Suprapubic skin (tissue), 4 donors: ENCODE results near the gene IP6K2. TPM values are rescaled to one million over a fixed set of nuclear protein-coding genes. Genes with fewer than 3 reads are reported as not detected.

Source experiments
- DNase-seq, 2 donors: peaks; one replicate each; pipeline ENCODE4 v3.0.0-alpha.2; 2019; ENCODE audit warnings: low spot score in 2 of 2
- H3K27ac ChIP-seq: fragments of 200-600 bp; sonication (generic); one replicate; pipeline ENCODE4 v1.5.1; 2019
- H3K27me3 ChIP-seq: fragments of 200-600 bp; sonication (generic); one replicate; pipeline ENCODE4 v1.5.1; 2019
- H3K36me3 ChIP-seq: fragments of 200-600 bp; sonication (generic); one replicate; pipeline ENCODE4 v1.5.1; 2019
- H3K4me1 ChIP-seq: fragments of 200-600 bp; sonication (generic); one replicate; pipeline ENCODE4 v1.5.1; 2019
- H3K4me3 ChIP-seq: fragments of 200-600 bp; sonication (generic); one replicate; pipeline ENCODE4 v1.5.1; 2019; ENCODE audit warnings: mild to moderate bottlenecking
- H3K9me3 ChIP-seq: fragments of 200-600 bp; sonication (generic); one replicate; pipeline ENCODE4 v1.5.1; 2019
- CTCF ChIP-seq, 2 donors: fragments of 200-600 bp in 1 of 2; fragments of 450-650 bp in 1 of 2; sonication (generic) in 1 of 2; IDR thresholded peaks; one replicate each; pipeline ENCODE4 v1.5.1; 2016 to 2019; ENCODE audit warnings: antibody characterized with exemption in 2 of 2, mild to moderate bottlenecking in 1 of 2, moderate library complexity in 1 of 2
- EP300 ChIP-seq: sonication (generic); formaldehyde crosslinking; IDR thresholded peaks from one replicate; pipeline ENCODE4 v1.6.1; 2017; ENCODE audit warnings: antibody characterized with exemption
- POLR2A ChIP-seq, 2 donors: fragments of 450-650 bp; IDR thresholded peaks; one replicate each; pipeline ENCODE4 v1.6.1; 2017; ENCODE audit warnings: antibody characterized with exemption in 2 of 2, mild to moderate bottlenecking in 2 of 2, moderate library complexity in 2 of 2
- POLR2AphosphoS5 ChIP-seq, 3 donors: sonication (generic); formaldehyde crosslinking; IDR thresholded peaks; one replicate each; pipeline ENCODE4 v1.6.1; 2017; ENCODE audit warnings: antibody characterized with exemption in 3 of 3
- WGBS: methylation state at CpG from one replicate; pipeline ENCODE4 v1.1.5; 2018; 5-methylcytosine and 5-hydroxymethylcytosine counted together
- total RNA-seq, 4 donors: library from RNA; depleted of rRNA; stranded (reverse); fragments of >200 nt; gene quantifications; one replicate each; pipeline ENCODE4 v1.1.0, GENCODE V29; 2016

The IP6K2 gene
- total RNA-seq, 4 donors from 2014 or later: 169 to 269 (median 246) TPM

GRCh38 chr3:48694610-48695392, 22.2 kb downstream of the IP6K2 start:
- peaks cover 41% of the 10 kb centered on the region for H3K4me1 ChIP-seq
- H3K27me3 ChIP-seq: no peaks in the 10 kb centered on the region
- peak overlapping the region; percentile 51 for H3K4me3 ChIP-seq
- peak; percentile 91 for DNase-seq
- 34% methylated on average over 12 of the region's 23 CpGs for WGBS
- H3K36me3 ChIP-seq: peaks cover 68% of the 10 kb centered on the region
- H3K27ac ChIP-seq: peak overlapping the region; percentile 92
- TF ChIP-seq EP300: no peak
- no peak for TF ChIP-seq POLR2A (IDR thresholded peaks at IDR 0.05)
- TF ChIP-seq POLR2AphosphoS5 (IDR thresholded peaks at IDR 0.05): peak in 2 of 3 donors; percentile 35 to 49
- no peaks in the 10 kb centered on the region for H3K9me3 ChIP-seq

- TF ChIP-seq POLR2A (IDR thresholded peaks at IDR 0.05) (no peak), CTCF (IDR thresholded peaks at IDR 0.05) (no peak), POLR2AphosphoS5 (IDR thresholded peaks at IDR 0.05) (no peak), EP300 (no peak)
- Histone ChIP-seq H3K9me3 (no peaks in the 10 kb centered on the region), H3K27me3 (no peaks in the 10 kb centered on the region), H3K27ac (peak overlapping the region; percentile 92), H3K36me3 (peaks cover 71% of the 10 kb centered on the region), H3K4me1 (peaks cover 41% of the 10 kb centered on the region), H3K4me3 (peak overlapping the region; percentile 51)
- 82% methylated on average over 8 of the region's 8 CpGs for WGBS
- DNase-seq: no peak
Observed at GRCh38 chr3:48693826-48694225, 23.2 kb downstream of the IP6K2 start.

- H3K36me3 ChIP-seq: peaks cover 75% of the 10 kb centered on the region
- H3K4me1 ChIP-seq: peaks cover 37% of the 10 kb centered on the region
- H3K27ac ChIP-seq: peak overlapping the region; percentile 92
- H3K27me3 ChIP-seq: no peaks in the 10 kb centered on the region
- peak overlapping the region; percentile 51 for H3K4me3 ChIP-seq
- DNase-seq: no peak
- no peaks in the 10 kb centered on the region for H3K9me3 ChIP-seq
- TF ChIP-seq POLR2AphosphoS5 (IDR thresholded peaks at IDR 0.05) (no peak), POLR2A (IDR thresholded peaks at IDR 0.05) (no peak), CTCF (IDR thresholded peaks at IDR 0.05) (no peak), EP300 (no peak)
Observed at GRCh38 chr3:48692551-48692950, 24.5 kb downstream of the IP6K2 start.

- Histone ChIP-seq H3K9me3 (no peaks in the 10 kb centered on the region), H3K36me3 (peaks cover 80% of the 10 kb centered on the region), H3K27ac (no peak overlapping the region), H3K4me1 (peaks cover 40% of the 10 kb centered on the region), H3K4me3 (no peak overlapping the region), H3K27me3 (no peaks in the 10 kb centered on the region)
- 88% methylated on average over 2 of the region's 2 CpGs for WGBS
- DNase-seq: no peak
- no peak for TF ChIP-seq POLR2A (IDR thresholded peaks at IDR 0.05)
- TF ChIP-seq POLR2AphosphoS5 (IDR thresholded peaks at IDR 0.05): no peak
- no peak for TF ChIP-seq CTCF (IDR thresholded peaks at IDR 0.05)
- TF ChIP-seq EP300: no peak
Observed at GRCh38 chr3:48690846-48691458, 26.1 kb downstream of the IP6K2 start.

- H3K9me3 ChIP-seq: no peaks in the 10 kb centered on the region
- no peaks in the 10 kb centered on the region for H3K27me3 ChIP-seq
- DNase-seq: no peak
- H3K4me3 ChIP-seq: no peak overlapping the region
- peaks cover 43% of the 10 kb centered on the region for H3K4me1 ChIP-seq
- no peak overlapping the region for H3K27ac ChIP-seq
- WGBS: 71% methylated on average over 5 of the region's 5 CpGs
- TF ChIP-seq POLR2A (IDR thresholded peaks at IDR 0.05): no peak
- no peak for TF ChIP-seq POLR2AphosphoS5 (IDR thresholded peaks at IDR 0.05)
- H3K36me3 ChIP-seq: peaks cover 71% of the 10 kb centered on the region
Observed at GRCh38 chr3:48689384-48689783, 27.6 kb downstream of the IP6K2 start.

- no peaks in the 10 kb centered on the region for H3K9me3 ChIP-seq
- peaks cover 66% of the 10 kb centered on the region for H3K36me3 ChIP-seq
- H3K4me1 ChIP-seq: peaks cover 44% of the 10 kb centered on the region
- no peak for DNase-seq
- H3K27me3 ChIP-seq: no peaks in the 10 kb centered on the region
- H3K4me3 ChIP-seq: no peak overlapping the region
- WGBS: 89% methylated on average over 3 of the region's 3 CpGs
- no peak for TF ChIP-seq EP300
- H3K27ac ChIP-seq: no peak overlapping the region
Observed at GRCh38 chr3:48688737-48689075, 28.3 kb downstream of the IP6K2 start.
